Measurements from ENCODE around the gene FMO1. TPM values are rescaled to one million over a fixed set of nuclear protein-coding genes. Genes with fewer than 3 reads are reported as not detected.

FMO1 gene
- total and polyA plus RNA-seq, 10 of the 15 experiments (the other 5 are each of a cell fraction or from before 2014, with no cell fraction given), result not detected

GRCh38 chr1:171206204-171206977 is 41.9 kb upstream of the FMO1 start (continued):
- no peak for TF ChIP-seq ZBTB33 (IDR thresholded peaks at IDR 0.05)

GRCh38 chr1:171206978-171207355 is 41.3 kb upstream of the FMO1 start:
- 71% methylated on average over 1 of the region's 1 CpG for WGBS (ENCODE audit: insufficient coverage, insufficient replicate concordance, low lambda C conversion rate, missing lambda C conversion rate)
- SMC1A ChIA-PET (ENCODE audit: uncharacterized antibody, unreplicated experiment), result no interaction called here

More at GRCh38 chr1:171206978-171207355, 41.3 kb upstream of the FMO1 start:
- ChIA-PET POLR2A (no interaction called here), CTCF (interaction anchor here (0.7 kb wide), 1 partner anchor 20 kb away, joined by 3 read pairs; no protein-coding TSS in a partner anchor), RAD21 (ENCODE audit: unreplicated experiment) (no interaction called here)
- no peak overlapping the region for H3K27ac ChIP-seq (ENCODE audit: control insufficient read depth, insufficient read depth)
- DNase-seq (ENCODE audit: low read depth, low spot score), result no peak
- intact Hi-C loops (cut with micrococcal nuclease; ENCODE audit: unreplicated experiment), result no loop called here
- ATAC-seq, result no peak
- in situ Hi-C loops (cut with MboI), result no loop called here
- H2AFZ ChIP-seq (ENCODE audit: control insufficient read depth, low read depth, low read length), result no peak overlapping the region
- H3K9ac ChIP-seq (ENCODE audit: control insufficient read depth, insufficient read depth, low read length), result no peak overlapping the region
- H4K20me1 ChIP-seq (ENCODE audit: control insufficient read depth, insufficient read depth), result no peaks in the 10 kb centered on the region
- no peak for FAIRE-seq
- TF ChIP-seq CREM (IDR thresholded peaks at IDR 0.05; ENCODE audit: low read depth) (no peak), BCLAF1 (IDR thresholded peaks at IDR 0.05) (no peak), SIN3A (IDR thresholded peaks at IDR 0.05; ENCODE audit: low read depth, low read length) (no peak), FOXM1 (IDR thresholded peaks at IDR 0.05; ENCODE audit: low read depth, low read length) (no peak), POLR2AphosphoS5 (IDR thresholded peaks at IDR 0.05; ENCODE audit: low read length) (no peak), FOXK2 (IDR thresholded peaks at IDR 0.05) (no peak), RFX5 (IDR thresholded peaks at IDR 0.05; ENCODE audit: low read depth, low read length) (no peak), GABPA (IDR thresholded peaks at IDR 0.05; ENCODE audit: low read depth) (no peak), NR2F1 (conservative IDR thresholded peaks at IDR 0.05) (no peak), SP1 (IDR thresholded peaks at IDR 0.05; ENCODE audit: low read depth, low read length) (no peak), NR2C1 (IDR thresholded peaks at IDR 0.05) (no peak), ZSCAN29 (IDR thresholded peaks at IDR 0.05) (no peak), CBX5 (IDR thresholded peaks at IDR 0.05; ENCODE audit: low read depth) (no peak), CBX3 (IDR thresholded peaks at IDR 0.05; ENCODE audit: borderline replicate concordance, low read depth) (no peak)
- H3K27me3 ChIP-seq (replicated peaks in 1 of 2; ENCODE audit: control insufficient read depth in 2 of 2, insufficient read depth in 2 of 2, low read length in 1 of 2), result no peaks in the 10 kb centered on the region; a peak in 1 of 4 replicates
- BruUV-seq (replicated peaks), result no TSS peak
- no peaks in the 10 kb centered on the region for H3K36me3 ChIP-seq (ENCODE audit: control insufficient read depth in 2 of 2, insufficient read depth in 2 of 2, low read length in 1 of 2)
- H3K9me3 ChIP-seq (replicated peaks; ENCODE audit: control insufficient read depth, insufficient read depth, low read length), result no peaks in the 10 kb centered on the region
- no peaks in the 10 kb centered on the region for H3K79me2 ChIP-seq (ENCODE audit: control insufficient read depth, insufficient read depth, low read length)
- no peak overlapping the region for H3K4me3 ChIP-seq
- no peak overlapping the region for H3K4me2 ChIP-seq (ENCODE audit: control insufficient read depth, insufficient read depth)
- H3K4me1 ChIP-seq (ENCODE audit: control insufficient read depth, insufficient read depth, low read length), result no peaks in the 10 kb centered on the region
